GM23248 (cell line): ENCODE data around the gene TRIB2.

Experiments used
- EZH2 ChIP-seq: fragments of 200-600 bp; sonication (generic); IDR thresholded peaks from 2 replicates; pipeline ENCODE4 v1.6.1; 2018; ENCODE audit warnings: antibody characterized with exemption, mild to moderate bottlenecking; ENCODE audit not compliant: insufficient read depth, poor library complexity, severe bottlenecking
- EZH2phosphoT487 ChIP-seq: fragments of 200-600 bp; sonication (generic); IDR thresholded peaks from 2 replicates; pipeline ENCODE4 v1.6.1; 2018; ENCODE audit warnings: antibody characterized with exemption, moderate library complexity, mild to moderate bottlenecking, low read depth; ENCODE audit not compliant: insufficient read depth

DNA sequence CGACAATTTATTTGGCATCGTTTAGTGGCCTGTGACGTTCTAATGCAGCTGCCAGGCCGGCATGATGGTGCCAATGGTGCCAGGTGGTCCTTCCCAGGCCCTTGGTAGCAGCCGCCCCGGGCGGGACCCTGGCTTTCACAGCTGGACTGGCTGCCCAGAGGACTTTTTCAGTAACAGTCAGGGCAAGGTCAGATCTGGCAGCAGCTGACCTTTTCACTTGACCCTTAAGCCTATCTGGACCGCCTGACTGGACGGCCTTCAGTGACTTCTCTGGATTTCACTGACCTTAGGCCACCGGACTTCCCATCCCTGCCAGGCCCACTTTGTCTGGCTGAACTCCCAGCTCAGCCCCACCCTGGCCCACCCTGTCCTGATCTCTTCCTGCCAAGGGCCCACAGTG lies 15.9 kb downstream of the TRIB2 start:
- no peak for TF ChIP-seq EZH2phosphoT487
- no peak for TF ChIP-seq EZH2
